Bronchus fibroblast of lung (primary cell): Measurements from ENCODE around the gene DNAJC6. TPM values are rescaled to one million over a fixed set of nuclear protein-coding genes. Genes with fewer than 3 reads are reported as not detected.

ENCODE experiments used
- total RNA-seq: library from RNA; depleted of rRNA; stranded (reverse); fragments of >200 nt; gene quantifications from 2 replicates; pipeline ENCODE4 v1.2.3, GENCODE V29; 2015

Gene DNAJC6
- total RNA-seq = 0.45 and 0.50 TPM in 2 replicates

DNA sequence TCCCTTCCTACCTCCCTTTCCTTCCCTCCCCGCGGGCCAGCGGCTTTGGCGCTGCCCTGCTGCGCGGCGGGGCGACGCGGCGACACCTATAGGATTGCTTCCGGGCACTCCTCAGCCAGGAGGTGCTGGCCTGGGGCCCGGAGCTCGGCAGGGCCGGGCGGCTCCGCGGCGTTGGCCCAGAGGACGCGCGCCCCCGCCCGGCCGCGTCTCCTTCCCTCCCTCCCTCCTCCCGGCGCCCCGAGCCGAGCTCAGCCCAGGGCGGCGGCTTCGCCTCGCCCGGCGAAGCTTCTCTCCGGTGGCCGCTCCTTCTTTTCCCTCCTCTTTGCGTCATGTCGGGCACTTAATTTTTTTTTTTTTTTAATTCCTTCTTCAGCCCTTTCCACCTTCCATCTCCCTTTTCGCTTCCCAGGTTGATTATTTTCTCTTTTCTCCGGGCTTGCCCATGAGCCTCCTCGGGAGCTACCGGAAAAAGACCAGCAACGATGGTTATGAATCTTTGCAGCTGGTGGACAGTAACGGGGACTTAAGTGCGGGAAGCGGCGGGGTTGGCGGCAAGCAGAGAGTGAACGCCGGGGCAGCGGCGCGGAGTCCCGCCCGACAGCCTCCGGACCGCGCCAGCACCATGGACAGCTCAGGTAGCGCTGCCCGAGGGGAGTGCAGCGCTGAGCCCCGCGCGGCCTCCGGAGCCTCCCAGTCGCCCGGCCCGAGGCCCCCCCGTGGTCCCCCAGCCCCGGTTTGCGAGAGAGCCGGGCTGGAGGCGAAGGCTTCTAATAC, at the start of gene DNAJC6:
Gene DNAJC6, plus strand, starts transcription at position 240 of the 774 bp plus-strand sequence. Its CDS starts 203 bp downstream, at position 443.

DNA sequence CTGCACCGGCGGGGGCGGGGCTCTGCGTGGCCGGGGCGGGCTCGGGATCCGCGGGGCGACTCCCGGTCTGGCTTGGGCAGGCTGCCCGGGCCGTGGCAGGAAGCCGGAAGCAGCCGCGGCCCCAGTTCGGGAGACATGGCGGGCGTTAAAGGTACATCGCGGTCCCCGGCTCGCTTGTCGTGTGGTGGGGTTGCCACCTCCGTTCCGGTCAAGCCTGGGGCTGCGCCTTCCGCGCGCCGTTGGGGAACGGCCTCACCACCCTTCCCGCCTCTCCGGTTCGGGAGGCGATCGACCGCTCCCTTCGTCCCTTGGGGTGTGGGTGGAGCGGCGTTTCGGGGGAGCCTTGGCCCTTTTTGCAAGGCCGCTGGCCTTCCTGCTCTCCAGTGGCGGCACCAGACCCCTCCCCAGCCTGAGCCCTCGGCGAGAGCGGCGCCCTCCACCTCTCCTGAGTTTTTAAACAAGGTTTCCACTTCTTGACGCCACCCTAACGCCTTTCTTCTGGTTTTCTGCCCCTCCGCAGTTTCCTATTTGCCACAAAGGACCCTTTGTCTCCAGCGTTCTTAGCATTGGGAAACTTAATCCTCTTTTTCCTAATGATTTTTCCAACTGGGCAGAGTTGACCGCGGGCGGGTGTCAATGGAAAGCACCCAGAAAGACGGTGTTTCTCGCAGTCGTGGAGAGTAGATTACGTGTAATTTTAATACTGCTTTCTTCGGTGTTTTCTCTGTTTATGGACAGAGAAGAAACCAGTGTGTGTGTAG, 111.4 kb downstream of the DNAJC6 start, which contains the start of the genes LEPR and LEPROT:
Gene LEPR, plus strand, starts transcription at position 79 of the 761 bp plus-strand sequence. CDS start 144,898 bp downstream, outside the sequence.
Gene LEPROT, plus strand, starts transcription at position 79 of the 761 bp plus-strand sequence. Its CDS starts 57 bp downstream, at position 136.

Other genes starting within 250 kb of the DNAJC6 start
- gene AK4, start 161.3 kb upstream of the DNAJC6 start, total RNA-seq = 2.7 and 3.3 TPM in 2 replicates
- 7.1 and 9.1 TPM in 2 replicates for gene LEPR, start 111.1 kb downstream of the DNAJC6 start, total RNA-seq
- gene LEPROT, start 111.1 kb downstream of the DNAJC6 start, total RNA-seq = 27.5 and 30.1 TPM in 2 replicates